Activated CD8-positive, alpha-beta memory T cell treated with anti-CD3 and anti-CD28 coated beads for 24 hours (primary cell): Measurements from ENCODE around the gene PACRG.

ENCODE experiments used
- DNase-seq: peaks from one replicate; pipeline ENCODE4 v3.0.0-alpha.2; 2020

Gene PACRG

DNA sequence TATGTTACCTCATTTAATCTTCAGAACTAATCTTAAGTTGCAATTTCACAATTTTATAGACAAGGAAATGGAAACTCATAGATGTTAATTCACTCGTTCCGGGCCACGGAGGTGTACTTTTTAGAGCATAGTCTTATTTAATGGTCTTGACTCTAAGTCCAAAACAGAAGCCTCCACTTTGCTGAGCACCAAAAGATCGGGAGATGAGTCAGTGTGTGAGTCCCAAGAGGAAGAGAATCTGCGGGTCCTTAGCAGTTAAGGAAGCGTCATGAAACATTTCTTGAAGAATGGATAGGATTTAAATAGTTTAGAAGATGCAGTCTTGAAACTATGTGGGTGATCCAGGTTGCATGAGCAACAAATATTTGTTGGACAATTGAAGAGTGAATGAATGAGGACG is 454.9 kb downstream of the PACRG start:
- DNase-seq: no peak

GRCh38 chr6:163183806-163184205 is 456.0 kb downstream of the PACRG start:
- DNase-seq: no peak

GRCh38 chr6:163185744-163186143 is 458.0 kb downstream of the PACRG start:
- no peak for DNase-seq

GRCh38 chr6:163186527-163186926 is 458.8 kb downstream of the PACRG start:
- DNase-seq: no peak

GRCh38 chr6:163187201-163187600 is 459.4 kb downstream of the PACRG start:
- no peak for DNase-seq

DNA sequence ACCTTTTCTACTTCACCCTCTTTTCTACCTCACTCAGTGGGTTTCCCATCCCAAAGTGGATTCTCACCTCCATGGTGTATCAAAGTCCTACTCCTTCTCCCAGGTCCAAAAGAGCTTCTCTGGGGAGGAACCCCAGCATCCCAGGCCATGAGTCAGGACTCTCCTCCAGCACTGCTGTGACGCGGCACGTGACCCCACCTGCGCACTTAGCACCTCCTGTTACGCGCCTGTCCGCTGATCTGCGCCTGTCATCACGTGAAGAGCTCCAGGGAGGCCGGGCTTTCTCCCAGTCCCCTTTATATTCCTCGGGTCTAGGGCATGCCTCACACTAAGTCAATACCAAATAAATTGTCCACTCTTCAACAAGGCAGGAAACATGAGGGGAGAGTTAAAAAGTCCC is 459.8 kb downstream of the PACRG start:
- no peak for DNase-seq

- no peak for DNase-seq
Observed at GRCh38 chr6:163188746-163189145, 461.0 kb downstream of the PACRG start.

DNA sequence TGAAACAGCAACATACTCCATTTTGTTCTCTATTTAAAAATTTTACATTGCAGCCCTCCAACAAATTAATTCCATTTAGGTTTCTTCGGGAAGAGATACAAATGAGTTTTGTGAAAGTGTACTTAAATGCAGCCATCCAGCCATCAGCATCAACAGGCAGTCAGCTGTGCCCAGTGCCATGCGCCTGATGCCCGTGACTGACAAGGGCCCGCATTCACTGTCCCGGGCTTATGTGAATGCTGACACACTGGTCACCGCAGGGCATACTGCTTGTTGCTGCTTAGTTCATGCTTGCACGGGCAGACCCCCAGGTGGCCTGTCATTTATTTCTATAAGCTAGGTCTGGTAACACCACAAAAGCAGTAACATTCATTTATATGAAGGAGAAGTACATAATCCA is 461.8 kb downstream of the PACRG start:
- no peak for DNase-seq

GRCh38 chr6:163190786-163191185 is 463.0 kb downstream of the PACRG start:
- DNase-seq: no peak

DNA sequence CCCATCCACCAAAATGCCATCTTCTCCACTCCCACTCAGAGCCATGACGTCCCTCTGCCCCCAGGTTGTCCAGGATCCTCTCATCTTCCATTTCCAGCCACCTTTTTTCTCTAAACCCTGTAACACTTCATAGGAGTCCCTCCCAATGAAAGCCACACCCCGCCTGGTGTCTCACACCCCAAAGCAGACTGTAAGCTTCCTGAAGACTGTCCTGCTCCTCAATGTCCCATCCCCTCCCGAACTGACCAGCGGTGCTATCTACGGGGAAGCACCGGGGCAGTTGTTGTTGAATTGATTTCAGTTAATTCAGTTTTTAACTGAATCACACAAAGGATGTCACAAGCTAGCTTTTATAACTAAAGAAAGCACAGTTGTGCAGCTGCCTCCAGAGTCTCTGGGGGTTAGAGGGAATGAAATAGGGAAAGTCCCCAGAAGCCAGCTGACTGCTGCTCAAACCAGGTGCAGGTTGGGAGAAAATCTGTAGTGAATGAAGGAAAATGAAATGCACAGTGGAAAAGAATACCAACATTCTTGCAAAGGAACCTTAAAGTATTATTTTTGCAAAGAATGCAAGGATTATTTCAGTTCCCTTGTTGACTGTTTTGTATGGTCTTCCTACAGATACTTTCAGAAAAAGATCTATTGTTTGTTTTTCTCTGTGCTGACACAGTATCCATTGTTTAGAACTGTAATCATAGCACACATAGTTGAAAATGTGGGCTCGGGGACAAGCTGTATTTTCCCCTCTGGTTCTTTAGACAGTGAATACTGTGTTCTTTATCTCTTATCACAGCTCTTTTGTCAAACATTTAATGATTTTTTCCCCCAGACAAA is 464.1 kb downstream of the PACRG start:
- no peak for DNase-seq

DNA sequence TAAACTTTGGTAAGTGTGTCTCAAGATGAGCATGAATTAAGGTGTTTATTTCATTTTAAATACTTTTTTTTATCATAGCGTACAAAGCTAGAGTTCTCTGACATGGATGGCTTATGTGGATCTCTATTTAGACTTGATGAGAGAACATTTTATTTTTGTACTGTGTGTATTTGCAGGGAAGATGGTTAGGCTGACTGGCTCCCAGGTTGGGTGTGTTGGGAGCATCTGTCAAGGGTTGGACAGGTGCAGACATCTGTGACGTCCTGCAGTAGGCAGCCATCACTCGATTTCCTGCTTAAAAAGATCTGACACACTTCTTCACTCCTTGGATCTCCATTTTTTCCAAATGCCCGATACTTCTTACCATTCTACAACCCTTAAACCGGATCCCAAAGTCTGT is 464.8 kb downstream of the PACRG start:
- no peak for DNase-seq

GRCh38 chr6:163193326-163193725 is 465.6 kb downstream of the PACRG start:
- no peak for DNase-seq

GRCh38 chr6:163195721-163196691 is 468.2 kb downstream of the PACRG start:
- DNase-seq: no peak

- DNase-seq: no peak
Observed at GRCh38 chr6:163197839-163198238, 470.1 kb downstream of the PACRG start.

- DNase-seq: no peak
Observed at GRCh38 chr6:163198396-163198795, 470.6 kb downstream of the PACRG start.

DNA sequence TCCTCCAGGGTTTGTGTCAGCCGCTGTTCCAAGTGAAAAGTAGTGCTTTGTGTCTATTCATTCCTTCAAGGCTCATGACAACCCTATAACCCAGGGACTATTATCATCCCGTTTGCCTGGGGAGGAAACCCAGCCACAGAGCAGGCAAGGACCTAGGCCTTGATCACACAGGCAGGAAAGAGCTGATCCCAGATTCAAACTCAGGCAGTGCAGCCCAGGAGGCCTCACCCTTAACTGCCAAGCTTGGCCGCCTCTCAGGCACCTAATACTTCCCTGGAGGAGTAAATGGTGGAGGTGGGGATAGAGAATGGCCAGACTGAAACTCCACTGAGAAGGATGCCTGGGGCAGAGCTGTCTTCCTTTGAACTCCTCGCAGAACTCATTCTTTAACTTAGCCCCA is 471.6 kb downstream of the PACRG start:
- DNase-seq: no peak

DNA sequence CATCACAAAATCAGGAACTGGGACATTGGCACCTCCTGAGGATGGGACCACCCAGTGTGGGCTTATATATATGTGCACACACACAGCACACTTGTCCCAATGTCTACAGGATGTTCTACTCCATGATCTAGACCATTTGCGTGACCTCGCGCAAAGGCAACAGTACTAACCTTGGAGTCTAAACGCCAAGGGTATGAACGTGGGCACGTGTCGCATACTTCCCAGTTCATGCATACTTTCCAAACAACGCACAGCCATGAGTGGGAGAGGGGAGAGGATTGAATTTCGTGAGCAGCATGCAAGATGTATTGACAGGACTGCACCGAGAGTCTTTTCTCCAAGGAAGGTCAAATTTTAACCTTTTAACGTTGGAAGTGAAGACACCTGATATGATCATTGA is 472.5 kb downstream of the PACRG start:
- no peak for DNase-seq

- no peak for DNase-seq
Observed at GRCh38 chr6:163200694-163201093, 472.9 kb downstream of the PACRG start.

DNA sequence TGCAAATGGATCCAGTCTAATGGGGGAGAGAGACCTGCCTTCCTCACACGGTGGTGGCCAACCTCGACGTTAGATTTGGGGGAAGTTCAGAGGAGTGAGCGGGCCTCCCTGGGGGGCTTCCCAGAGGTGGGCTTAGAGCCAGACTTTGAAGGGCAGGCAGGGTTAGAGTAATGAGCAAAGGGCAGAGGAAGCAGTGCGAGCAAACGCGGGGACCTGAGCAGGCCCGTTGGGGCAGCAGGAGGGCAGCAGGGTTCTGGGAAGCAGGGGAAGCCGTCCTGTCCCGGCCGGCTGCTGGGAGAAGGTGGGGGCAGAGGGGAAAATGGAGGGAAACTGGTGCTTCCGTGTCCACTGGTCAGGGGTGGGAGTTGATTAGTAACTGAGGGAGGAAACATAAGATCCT is 474.1 kb downstream of the PACRG start:
- no peak for DNase-seq

DNA sequence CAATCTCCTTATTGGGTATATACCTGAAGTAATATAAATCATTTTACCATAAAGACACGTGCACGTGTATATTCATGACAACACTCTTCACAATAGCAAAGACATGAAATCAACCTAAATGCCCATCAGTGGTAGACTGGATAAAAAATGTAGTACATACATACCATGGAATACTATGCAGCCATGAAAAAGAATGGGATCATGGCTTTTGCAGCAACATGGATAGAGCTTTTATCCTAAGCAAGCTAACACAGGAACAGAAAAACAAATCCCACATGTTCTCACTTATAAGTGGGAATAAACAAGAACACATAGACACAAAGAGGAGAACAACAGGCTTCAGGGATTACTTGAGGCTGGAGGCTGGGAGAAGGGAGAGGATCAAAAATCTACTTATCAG is 478.4 kb downstream of the PACRG start:
- no peak for DNase-seq

- no peak for DNase-seq
Observed at GRCh38 chr6:163207431-163208383, 479.9 kb downstream of the PACRG start.

- DNase-seq: no peak
Observed at GRCh38 chr6:163209005-163209404, 481.2 kb downstream of the PACRG start.

- no peak for DNase-seq
Observed at GRCh38 chr6:163212123-163212522, 484.3 kb downstream of the PACRG start.
